Testis (tissue), 2 donors: Measurements from ENCODE around the gene HOXB7.

Experiments
- POLR2A ChIP-seq: fragments of 450-650 bp; IDR thresholded peaks from one replicate; pipeline ENCODE4 v1.6.1; 2017; ENCODE audit warnings: antibody characterized with exemption, mild to moderate bottlenecking, moderate library complexity
- TF ChIP-seq, protein P1 (sequence below), 3 experiments: fragments of 450-650 bp in 2 of 3; fragments of 200-600 bp in 1 of 3; sonication (generic) in 1 of 3; IDR thresholded peaks; one replicate each; pipeline ENCODE4 v1.5.1; 2016 to 2019; ENCODE audit warnings: antibody characterized with exemption in 3 of 3, mild to moderate bottlenecking in 2 of 3, moderate library complexity in 1 of 3

DNA sequence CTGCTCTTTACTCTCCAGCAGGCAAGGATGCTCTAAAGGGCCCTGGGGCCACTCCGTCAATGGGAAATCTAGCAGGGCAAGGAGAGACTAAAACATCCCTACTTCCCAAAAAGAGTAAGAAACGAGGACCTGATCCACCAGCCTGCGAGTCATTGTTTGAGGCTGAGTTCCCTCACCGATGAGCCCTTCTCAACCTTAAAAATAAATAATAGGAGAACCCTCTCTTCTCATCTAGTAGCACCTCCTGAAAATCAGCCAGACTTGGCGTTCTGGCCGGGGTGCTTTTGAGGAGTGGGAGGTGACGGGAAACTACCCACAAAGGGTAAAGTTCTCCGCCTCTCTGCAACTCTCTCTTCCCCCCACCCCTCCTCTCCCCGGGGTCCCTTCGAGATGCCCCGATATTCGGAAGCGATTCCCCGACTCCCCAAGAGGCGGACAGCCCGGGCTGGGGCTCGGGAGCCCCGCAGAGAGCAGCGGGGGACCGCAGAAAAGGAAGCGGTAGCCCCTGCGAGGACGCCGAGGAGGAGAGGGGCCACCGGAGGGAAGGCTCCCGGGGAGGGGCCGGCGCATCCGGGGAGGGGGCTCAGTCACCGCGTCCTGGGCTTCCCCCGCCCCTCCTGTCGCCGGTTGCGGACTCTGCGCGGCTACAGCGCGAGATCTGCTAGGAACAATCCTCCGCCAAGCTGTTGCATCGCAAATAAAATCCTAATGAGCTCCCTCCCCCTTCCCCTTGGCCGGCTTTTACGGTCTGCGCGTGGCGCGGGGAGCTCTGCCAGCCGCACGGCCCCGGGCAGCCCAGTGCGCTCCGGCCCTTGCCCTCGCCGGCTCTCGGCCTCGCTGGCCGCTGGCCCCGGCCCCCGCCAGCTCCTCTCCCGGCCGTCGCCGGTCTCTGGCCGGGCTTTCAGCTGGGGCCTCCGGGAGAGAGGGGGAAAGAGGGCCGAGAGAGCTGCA is 14.0 kb upstream of the HOXB7 start:
- TF ChIP-seq, protein P1, sequence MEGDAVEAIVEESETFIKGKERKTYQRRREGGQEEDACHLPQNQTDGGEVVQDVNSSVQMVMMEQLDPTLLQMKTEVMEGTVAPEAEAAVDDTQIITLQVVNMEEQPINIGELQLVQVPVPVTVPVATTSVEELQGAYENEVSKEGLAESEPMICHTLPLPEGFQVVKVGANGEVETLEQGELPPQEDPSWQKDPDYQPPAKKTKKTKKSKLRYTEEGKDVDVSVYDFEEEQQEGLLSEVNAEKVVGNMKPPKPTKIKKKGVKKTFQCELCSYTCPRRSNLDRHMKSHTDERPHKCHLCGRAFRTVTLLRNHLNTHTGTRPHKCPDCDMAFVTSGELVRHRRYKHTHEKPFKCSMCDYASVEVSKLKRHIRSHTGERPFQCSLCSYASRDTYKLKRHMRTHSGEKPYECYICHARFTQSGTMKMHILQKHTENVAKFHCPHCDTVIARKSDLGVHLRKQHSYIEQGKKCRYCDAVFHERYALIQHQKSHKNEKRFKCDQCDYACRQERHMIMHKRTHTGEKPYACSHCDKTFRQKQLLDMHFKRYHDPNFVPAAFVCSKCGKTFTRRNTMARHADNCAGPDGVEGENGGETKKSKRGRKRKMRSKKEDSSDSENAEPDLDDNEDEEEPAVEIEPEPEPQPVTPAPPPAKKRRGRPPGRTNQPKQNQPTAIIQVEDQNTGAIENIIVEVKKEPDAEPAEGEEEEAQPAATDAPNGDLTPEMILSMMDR (IDR thresholded peaks at IDR 0.05): no peak
- TF ChIP-seq POLR2A: no peak
